ENCODE results near the gene ZBTB32.

Gene ZBTB32

GRCh38 chr19:35712567-35713505 lies 8.5 kb downstream of the ZBTB32 start:
- H3K4me3 ChIP-seq (ENCODE audit: low read length): no peak overlapping the region
- TF ChIP-seq, protein P1, sequence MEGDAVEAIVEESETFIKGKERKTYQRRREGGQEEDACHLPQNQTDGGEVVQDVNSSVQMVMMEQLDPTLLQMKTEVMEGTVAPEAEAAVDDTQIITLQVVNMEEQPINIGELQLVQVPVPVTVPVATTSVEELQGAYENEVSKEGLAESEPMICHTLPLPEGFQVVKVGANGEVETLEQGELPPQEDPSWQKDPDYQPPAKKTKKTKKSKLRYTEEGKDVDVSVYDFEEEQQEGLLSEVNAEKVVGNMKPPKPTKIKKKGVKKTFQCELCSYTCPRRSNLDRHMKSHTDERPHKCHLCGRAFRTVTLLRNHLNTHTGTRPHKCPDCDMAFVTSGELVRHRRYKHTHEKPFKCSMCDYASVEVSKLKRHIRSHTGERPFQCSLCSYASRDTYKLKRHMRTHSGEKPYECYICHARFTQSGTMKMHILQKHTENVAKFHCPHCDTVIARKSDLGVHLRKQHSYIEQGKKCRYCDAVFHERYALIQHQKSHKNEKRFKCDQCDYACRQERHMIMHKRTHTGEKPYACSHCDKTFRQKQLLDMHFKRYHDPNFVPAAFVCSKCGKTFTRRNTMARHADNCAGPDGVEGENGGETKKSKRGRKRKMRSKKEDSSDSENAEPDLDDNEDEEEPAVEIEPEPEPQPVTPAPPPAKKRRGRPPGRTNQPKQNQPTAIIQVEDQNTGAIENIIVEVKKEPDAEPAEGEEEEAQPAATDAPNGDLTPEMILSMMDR (conservative IDR thresholded peaks at IDR 0.05; ENCODE audit: low read length): no peak
- no peak for DNase-seq (ENCODE audit: low read depth)

- no peak for DNase-seq (ENCODE audit: low read depth)
- H3K4me3 ChIP-seq (ENCODE audit: low read length): no peak overlapping the region
- TF ChIP-seq, protein P1 (conservative IDR thresholded peaks at IDR 0.05; ENCODE audit: low read length): no peak
Observed at GRCh38 chr19:35713506-35713850, 9.1 kb downstream of the ZBTB32 start.

- TF ChIP-seq, protein P1 (conservative IDR thresholded peaks at IDR 0.05; ENCODE audit: low read length): no peak
- DNase-seq (ENCODE audit: low read depth): no peak
- no peak overlapping the region for H3K4me3 ChIP-seq (ENCODE audit: low read length)
Observed at GRCh38 chr19:35713904-35714495, 9.6 kb downstream of the ZBTB32 start.

GRCh38 chr19:35714601-35715354 lies 10.4 kb downstream of the ZBTB32 start:
- no peak for DNase-seq (ENCODE audit: low read depth)
- H3K4me3 ChIP-seq (ENCODE audit: low read length): no peak overlapping the region
- TF ChIP-seq, protein P1 (conservative IDR thresholded peaks at IDR 0.05; ENCODE audit: low read length): no peak

DNA sequence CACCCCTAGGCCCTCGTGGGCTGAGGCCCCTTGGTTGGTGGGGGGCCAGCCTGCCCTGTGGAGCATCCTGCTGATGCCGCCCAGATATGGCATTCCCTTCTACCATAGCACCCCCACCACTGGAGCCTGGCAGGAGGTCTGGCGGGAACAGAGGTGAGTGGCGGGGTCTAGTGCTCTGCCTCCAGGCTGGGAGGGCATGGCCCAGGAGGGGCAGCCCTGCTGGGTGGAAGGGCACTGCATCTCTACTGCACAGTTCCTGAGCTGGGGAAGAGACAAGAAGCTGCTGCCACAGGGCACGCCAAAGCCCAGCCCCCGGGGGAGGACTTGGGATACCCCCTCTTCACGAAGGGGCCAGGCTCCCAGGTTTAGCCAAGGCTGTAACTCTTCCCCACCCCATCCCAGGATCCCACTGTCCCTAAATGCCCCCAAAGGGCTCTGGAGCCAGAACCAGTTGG lies 11.0 kb downstream of the ZBTB32 start:
- TF ChIP-seq, protein P1 (conservative IDR thresholded peaks at IDR 0.05; ENCODE audit: low read length): no peak
- no peak overlapping the region for H3K4me3 ChIP-seq (ENCODE audit: low read length)
- no peak for DNase-seq (ENCODE audit: low read depth)

DNA sequence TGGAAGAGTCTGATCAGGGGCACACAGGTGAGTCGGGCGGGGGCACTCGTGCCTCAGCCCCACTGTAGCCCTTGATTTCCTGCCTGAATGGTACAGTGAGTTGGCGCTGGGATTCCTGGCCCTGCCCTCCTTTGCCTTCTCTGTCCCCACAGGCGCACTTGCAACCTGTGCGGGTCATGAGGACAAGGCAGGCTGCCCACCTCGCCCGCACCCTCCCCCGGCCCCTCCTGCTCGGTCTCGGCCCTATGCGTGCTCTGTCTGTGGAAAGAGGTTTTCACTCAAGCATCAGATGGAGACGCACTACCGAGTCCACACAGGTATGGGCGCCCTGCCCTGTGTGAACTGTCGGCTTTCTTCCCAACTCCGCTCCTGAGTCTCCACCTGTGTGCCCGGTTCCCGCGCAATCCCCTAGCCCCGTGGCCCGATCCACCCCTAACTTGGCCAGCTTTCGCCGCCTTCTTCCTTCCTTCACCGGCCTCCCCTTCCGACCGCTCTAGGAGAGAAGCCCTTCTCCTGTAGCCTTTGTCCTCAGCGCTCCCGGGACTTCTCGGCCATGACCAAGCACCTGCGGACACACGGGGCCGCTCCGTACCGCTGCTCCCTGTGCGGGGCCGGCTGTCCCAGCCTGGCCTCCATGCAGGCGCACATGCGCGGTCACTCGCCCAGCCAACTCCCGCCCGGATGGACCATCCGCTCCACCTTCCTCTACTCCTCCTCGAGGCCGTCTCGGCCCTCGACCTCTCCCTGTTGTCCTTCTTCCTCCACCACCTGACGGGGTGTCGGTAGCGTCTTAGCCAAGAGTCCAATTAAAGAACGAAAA lies 11.8 kb downstream of the ZBTB32 start:
- TF ChIP-seq, protein P1 (conservative IDR thresholded peaks at IDR 0.05; ENCODE audit: low read length): no peak
- peak overlapping the region; percentile 84 for H3K4me3 ChIP-seq (ENCODE audit: low read length)
- peak; percentile 36 for DNase-seq (ENCODE audit: low read depth)

All from AG10803 (cell line).